ENCODE data around the gene ZBTB8A. TPM values are rescaled to one million over a fixed set of nuclear protein-coding genes. Genes with fewer than 3 reads are reported as not detected.

Gene ZBTB8A
- total RNA-seq, 4 donors from 2014 or later = 2.2 to 21.1 (median 6.6) TPM

GRCh38 chr1:32536764-32537163 lies 2.5 kb upstream of the ZBTB8A start:
- 89 to 91% methylated on average over 3 of the region's 3 CpGs for WGBS, 2 donors (ENCODE audit: low coverage in 1 of 2)
- Histone ChIP-seq H3K4me3 (no peak overlapping the region), H3K36me3 (no peaks in the 10 kb centered on the region), H3K27me3 (no peaks in the 10 kb centered on the region), H3K4me1 (peaks cover 0 to 20% (median 9%) of the 10 kb centered on the region in 4 donors), H3K27ac (no peak overlapping the region), H3K9me3 (no peaks in the 10 kb centered on the region)
- intact Hi-C loops (cut with DNase I; ENCODE audit: low total_unique reads) (no loop called here), in situ Hi-C loops (cut with MboI; ENCODE audit: low pct_ligation_motif_present in 1 of 4, low pct_unique_long_range_greater_than_20kb in 1 of 4, low sequenced_read_pairs in 3 of 4) (no loop called here)
- TF ChIP-seq, protein P1, sequence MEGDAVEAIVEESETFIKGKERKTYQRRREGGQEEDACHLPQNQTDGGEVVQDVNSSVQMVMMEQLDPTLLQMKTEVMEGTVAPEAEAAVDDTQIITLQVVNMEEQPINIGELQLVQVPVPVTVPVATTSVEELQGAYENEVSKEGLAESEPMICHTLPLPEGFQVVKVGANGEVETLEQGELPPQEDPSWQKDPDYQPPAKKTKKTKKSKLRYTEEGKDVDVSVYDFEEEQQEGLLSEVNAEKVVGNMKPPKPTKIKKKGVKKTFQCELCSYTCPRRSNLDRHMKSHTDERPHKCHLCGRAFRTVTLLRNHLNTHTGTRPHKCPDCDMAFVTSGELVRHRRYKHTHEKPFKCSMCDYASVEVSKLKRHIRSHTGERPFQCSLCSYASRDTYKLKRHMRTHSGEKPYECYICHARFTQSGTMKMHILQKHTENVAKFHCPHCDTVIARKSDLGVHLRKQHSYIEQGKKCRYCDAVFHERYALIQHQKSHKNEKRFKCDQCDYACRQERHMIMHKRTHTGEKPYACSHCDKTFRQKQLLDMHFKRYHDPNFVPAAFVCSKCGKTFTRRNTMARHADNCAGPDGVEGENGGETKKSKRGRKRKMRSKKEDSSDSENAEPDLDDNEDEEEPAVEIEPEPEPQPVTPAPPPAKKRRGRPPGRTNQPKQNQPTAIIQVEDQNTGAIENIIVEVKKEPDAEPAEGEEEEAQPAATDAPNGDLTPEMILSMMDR (IDR thresholded peaks at IDR 0.05) = no peak
- no peak for TF ChIP-seq EP300 (IDR thresholded peaks at IDR 0.05; ENCODE audit: low read depth)
- no peak for TF ChIP-seq POLR2AphosphoS5 (IDR thresholded peaks at IDR 0.05)
- TF ChIP-seq POLR2A (IDR thresholded peaks at IDR 0.05) = no peak
- no peak for DNase-seq

- in situ Hi-C loops (cut with MboI; ENCODE audit: low pct_ligation_motif_present in 1 of 4, low pct_unique_long_range_greater_than_20kb in 1 of 4, low sequenced_read_pairs in 3 of 4) (no loop called here), intact Hi-C loops (cut with DNase I; ENCODE audit: low total_unique reads) (no loop called here)
- 13 to 40% methylated on average over 7 to 27 of the region's 102 CpGs for WGBS, 2 donors (ENCODE audit: low coverage in 1 of 2)
- Histone ChIP-seq H3K4me1 (peaks cover 0 to 20% (median 9%) of the 10 kb centered on the region in 4 donors), H3K4me3 (peak overlapping the region; percentile 48 to 71 (median 62)), H3K27me3 (no peaks in the 10 kb centered on the region), H3K9me3 (no peaks in the 10 kb centered on the region), H3K36me3 (no peaks in the 10 kb centered on the region), H3K27ac (peak overlapping the region; percentile 82 to 90 (median 86))
- TF ChIP-seq, protein P1 (IDR thresholded peaks at IDR 0.05) = no peak
- TF ChIP-seq EP300 (IDR thresholded peaks at IDR 0.05; ENCODE audit: low read depth) (no peak), POLR2AphosphoS5 (IDR thresholded peaks at IDR 0.05) (no peak), POLR2A (IDR thresholded peaks at IDR 0.05) (no peak)
- DNase-seq = peak; percentile 44
These were observed 651 bp downstream of the ZBTB8A start for GRCh38 chr1:32539584-32540571.

GRCh38 chr1:32540605-32541004 lies 1.4 kb downstream of the ZBTB8A start:
- 81 to 95% methylated on average over 2 to 3 of the region's 3 CpGs for WGBS, 2 donors (ENCODE audit: low coverage in 1 of 2)
- peak overlapping the region in 1 of 4 donors; percentile 66 for H3K4me3 ChIP-seq
- H3K4me1 ChIP-seq = peaks cover 0 to 20% (median 9%) of the 10 kb centered on the region in 4 donors
- H3K9me3 ChIP-seq = no peaks in the 10 kb centered on the region
- intact Hi-C loops (cut with DNase I; ENCODE audit: low total_unique reads) = no loop called here
- in situ Hi-C loops (cut with MboI; ENCODE audit: low pct_ligation_motif_present in 1 of 4, low pct_unique_long_range_greater_than_20kb in 1 of 4, low sequenced_read_pairs in 3 of 4) = no loop called here
- TF ChIP-seq POLR2A (IDR thresholded peaks at IDR 0.05) (no peak), EP300 (IDR thresholded peaks at IDR 0.05; ENCODE audit: low read depth) (no peak), POLR2AphosphoS5 (IDR thresholded peaks at IDR 0.05) (no peak)
- TF ChIP-seq, protein P1 (IDR thresholded peaks at IDR 0.05) = no peak
- peak overlapping the region in 1 of 4 donors; percentile 82 for H3K27ac ChIP-seq
- no peak for DNase-seq
- no peaks in the 10 kb centered on the region for H3K36me3 ChIP-seq
- no peaks in the 10 kb centered on the region for H3K27me3 ChIP-seq

DNA sequence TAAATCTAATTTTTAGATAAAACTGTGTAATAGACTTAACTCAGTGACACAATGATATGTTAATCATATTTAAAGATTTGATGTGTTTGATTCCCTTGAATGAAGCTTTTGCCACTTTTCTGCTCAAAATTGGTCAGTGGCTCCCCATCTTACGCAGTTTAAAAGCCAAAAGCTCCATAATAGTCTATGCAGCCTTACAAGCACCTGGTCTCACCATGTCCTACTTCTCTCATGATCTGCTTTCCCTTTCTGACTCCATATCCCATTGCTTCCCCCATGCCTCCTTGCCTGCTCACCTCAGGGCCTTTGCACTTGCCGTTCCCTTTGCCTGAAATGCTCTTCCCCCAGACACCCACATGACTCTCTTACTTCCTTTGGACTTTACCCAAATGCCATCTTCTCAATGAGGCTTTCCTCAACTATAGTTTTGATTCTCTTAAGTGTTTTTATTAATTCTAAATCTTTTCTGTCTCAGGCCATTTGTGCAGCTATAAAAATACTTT lies 1.9 kb downstream of the ZBTB8A start:
- Histone ChIP-seq H3K27ac (no peak overlapping the region), H3K9me3 (no peaks in the 10 kb centered on the region), H3K4me3 (no peak overlapping the region), H3K36me3 (no peaks in the 10 kb centered on the region), H3K4me1 (peaks cover 0 to 20% (median 9%) of the 10 kb centered on the region in 4 donors), H3K27me3 (no peaks in the 10 kb centered on the region)
- no peak for DNase-seq
- intact Hi-C loops (cut with DNase I; ENCODE audit: low total_unique reads) (no loop called here), in situ Hi-C loops (cut with MboI; ENCODE audit: low pct_ligation_motif_present in 1 of 4, low pct_unique_long_range_greater_than_20kb in 1 of 4, low sequenced_read_pairs in 3 of 4) (no loop called here)
- TF ChIP-seq POLR2AphosphoS5 (IDR thresholded peaks at IDR 0.05) = no peak
- 92 to 95% methylated on average over 2 of the region's 2 CpGs for WGBS, 2 donors (ENCODE audit: low coverage in 1 of 2)

Measured in transverse colon (tissue), 4 donors.